ENCODE data around the gene RAET1G. TPM values are rescaled to one million over a fixed set of nuclear protein-coding genes. Genes with fewer than 3 reads are reported as not detected.

RAET1G gene
- total and polyA plus RNA-seq, 9 of the 15 experiments (the other 6 are each of a cell fraction or from before 2014, with no cell fraction given): 0.11 TPM; not detected in 8

- 0 out of 4 replicates have a peak, but pooled peaks of 1 of the 2 experiments have one; percentile 41 for TF ChIP-seq ZNF318 (IDR thresholded peaks at IDR 0.05; ENCODE audit: borderline replicate concordance in 1 of 2, low read depth in 1 of 2)
- peak; percentile 38; the same call in 1 of the 2 replicates for TF ChIP-seq GABPA (tag; conservative IDR thresholded peaks at IDR 0.05; ENCODE audit: low read depth)
- peak in 1 of 2 experiments; percentile 79; a peak in 2 of 4 replicates for TF ChIP-seq MLLT1 (IDR thresholded peaks at IDR 0.05)
- TF ChIP-seq RBM25 (IDR thresholded peaks at IDR 0.05; ENCODE audit: low read depth, low read length, severe bottlenecking): no peak
- no peak for TF ChIP-seq EZH2 (IDR thresholded peaks at IDR 0.05; ENCODE audit: borderline replicate concordance, low read depth, low read length)
- TF ChIP-seq FOXK2 (conservative IDR thresholded peaks at IDR 0.05 in 1 of 2, IDR thresholded peaks at IDR 0.05 in 1 of 2; ENCODE audit: low read depth in 2 of 2): peak; percentile 75 to 89
- TF ChIP-seq CBX8 (IDR thresholded peaks at IDR 0.05; ENCODE audit: borderline replicate concordance, extremely low read depth, low read depth, low read length, poor library complexity, severe bottlenecking): no peak
- no peak for TF ChIP-seq ZNF785 (CRISPR knock-in tag; IDR thresholded peaks at IDR 0.05)
- TF ChIP-seq USF1 (CRISPR knock-in tag; IDR thresholded peaks at IDR 0.05): peak; percentile 71
- TF ChIP-seq ZBED1 (IDR thresholded peaks at IDR 0.05): no peak
- peak; percentile 80; the same call in 1 of the 2 replicates for TF ChIP-seq RNF2 (IDR thresholded peaks at IDR 0.05)
- no peak for TF ChIP-seq BRCA1 (IDR thresholded peaks at IDR 0.05)
- no peak for TF ChIP-seq BRCA1 (CRISPR knock-in tag; IDR thresholded peaks at IDR 0.05)
- peak; percentile 61 for TF ChIP-seq HCFC1 (IDR thresholded peaks at IDR 0.05; ENCODE audit: low read depth, low read length)
- TF ChIP-seq ZFX (CRISPR knock-in tag; IDR thresholded peaks at IDR 0.05): peak; percentile 95
These were observed 40.8 kb upstream of the RAET1G start, which contains the start of gene ULBP1 (continued) for GRCh38 chr6:149963462-149964307.
